HEK293 (cell line): ENCODE data around the gene VEGFB.

Source experiments
- CTCF ChIA-PET: fragments of 350-600 bp; formaldehyde crosslinking; extraction: SDS; loops from one replicate; lab custom pipeline; 2021; ENCODE audit warnings: antibody characterized with exemption; lab: Yijun Ruan, JAX
- POLR2A ChIA-PET: fragments of 300-600 bp; formaldehyde crosslinking; extraction: SDS; loops from one replicate; lab custom pipeline; 2020; ENCODE audit warnings: antibody characterized with exemption, inconsistent platforms; lab: Yijun Ruan, JAX
- H3K27ac ChIP-seq: fragments of 200-500 bp; sonication (Bioruptor generic); 2 replicates; pipeline ENCODE4 v1.5.1; 2014; ENCODE audit warnings: low read depth, low read length, control low read depth, inconsistent platforms; ENCODE audit errors: extremely low read depth
- H3K36me3 ChIP-seq, 2 experiments: fragments of 200-500 bp in 1 of 2; sonication (Bioruptor generic) in 1 of 2; 1 replicate in 1 of 2; 2 replicates in 1 of 2; pipeline ENCODE4 v1.5.1; 2014 to 2017; ENCODE audit warnings: inconsistent platforms in 2 of 2, low read length in 2 of 2; ENCODE audit not compliant: control insufficient read depth in 2 of 2, insufficient read depth in 1 of 2
- H3K4me1 ChIP-seq: fragments of 200-500 bp; sonication (Bioruptor generic); 2 replicates; pipeline ENCODE4 v1.5.1; 2014; ENCODE audit warnings: mild to moderate bottlenecking, low read length, inconsistent platforms; ENCODE audit not compliant: control insufficient read depth, insufficient read depth
- H3K4me3 ChIP-seq: 2 replicates; pipeline ENCODE4 v1.5.1; 2011; ENCODE audit warnings: low read depth, mild to moderate bottlenecking, control low read depth, low read length, moderate library complexity
- H3K9me3 ChIP-seq: fragments of 200-500 bp; sonication (Bioruptor generic); 2 replicates; pipeline ENCODE4 v1.5.1; 2014; ENCODE audit warnings: low read depth, low read length, inconsistent platforms; ENCODE audit not compliant: control insufficient read depth, insufficient read depth
- GLIS1 ChIP-seq: fragments of 450-650 bp; formaldehyde crosslinking; IDR thresholded peaks from 2 replicates; pipeline ENCODE4 v1.5.1; 2016; ENCODE audit warnings: missing biosample characterization, missing genetic modification characterization
- HOXA7 ChIP-seq: sonication (generic); formaldehyde crosslinking; IDR thresholded peaks from 2 replicates; pipeline ENCODE4 v1.8.1; 2022; ENCODE audit warnings: missing genetic modification reagents, borderline replicate concordance
- HOXD13 ChIP-seq: sonication (generic); formaldehyde crosslinking; IDR thresholded peaks from 2 replicates; pipeline ENCODE4 v1.8.0; 2022; ENCODE audit warnings: missing genetic modification reagents, borderline replicate concordance
- KLF17 ChIP-seq: fragments of 450-650 bp; formaldehyde crosslinking; IDR thresholded peaks from 2 replicates; pipeline ENCODE4 v1.5.1; 2016; ENCODE audit warnings: missing biosample characterization, missing genetic modification characterization
- KLF8 ChIP-seq: fragments of 450-650 bp; formaldehyde crosslinking; IDR thresholded peaks from 2 replicates; pipeline ENCODE4 v1.5.1; 2016; ENCODE audit warnings: missing biosample characterization, missing genetic modification characterization
- PATZ1 ChIP-seq: fragments of 450-650 bp; formaldehyde crosslinking; IDR thresholded peaks from 2 replicates; pipeline ENCODE4 v1.5.1; 2016; ENCODE audit warnings: missing biosample characterization, missing genetic modification characterization
- PRDM1 ChIP-seq: fragments of 450-650 bp; formaldehyde crosslinking; IDR thresholded peaks from 2 replicates; pipeline ENCODE4; 2016; ENCODE audit warnings: missing biosample characterization, missing genetic modification characterization
- SP3 ChIP-seq: fragments of 450-650 bp; formaldehyde crosslinking; IDR thresholded peaks from 2 replicates; pipeline ENCODE4 v1.5.1; 2016; ENCODE audit warnings: missing biosample characterization, missing genetic modification characterization
- WT1 ChIP-seq: fragments of 450-650 bp; formaldehyde crosslinking; IDR thresholded peaks from 2 replicates; pipeline ENCODE4 v1.5.1; 2016; ENCODE audit warnings: missing biosample characterization, missing genetic modification characterization
- ZBTB8A ChIP-seq: fragments of 450-650 bp; formaldehyde crosslinking; IDR thresholded peaks from 2 replicates; pipeline ENCODE4 v1.5.1; 2016; ENCODE audit warnings: missing biosample characterization, missing genetic modification characterization
- ZFP3 ChIP-seq: fragments of 450-650 bp; formaldehyde crosslinking; IDR thresholded peaks from 2 replicates; pipeline ENCODE4 v1.5.1; 2016; ENCODE audit warnings: low read depth, missing biosample characterization, missing genetic modification characterization
- ZFP41 ChIP-seq: fragments of 450-650 bp; formaldehyde crosslinking; IDR thresholded peaks from 2 replicates; pipeline ENCODE4 v1.5.1; 2016; ENCODE audit warnings: missing biosample characterization, missing genetic modification characterization, borderline replicate concordance
- ZNF114 ChIP-seq: fragments of 450-650 bp; formaldehyde crosslinking; IDR thresholded peaks from 2 replicates; pipeline ENCODE4 v1.5.0; 2017; ENCODE audit warnings: missing biosample characterization, missing genetic modification characterization
- ZNF174 ChIP-seq: fragments of 450-650 bp; formaldehyde crosslinking; IDR thresholded peaks from 2 replicates; pipeline ENCODE4 v1.5.0; 2017; ENCODE audit warnings: missing biosample characterization, mild to moderate bottlenecking, missing genetic modification characterization
- ZNF24 ChIP-seq: fragments of 450-650 bp; formaldehyde crosslinking; IDR thresholded peaks from 2 replicates; pipeline ENCODE4 v1.5.1; 2016; ENCODE audit warnings: missing biosample characterization, missing genetic modification characterization
- ZNF26 ChIP-seq: fragments of 450-650 bp; formaldehyde crosslinking; IDR thresholded peaks from 2 replicates; pipeline ENCODE4 v1.5.1; 2016; ENCODE audit warnings: missing biosample characterization, missing genetic modification characterization
- ZNF280C ChIP-seq: fragments of 450-650 bp; formaldehyde crosslinking; IDR thresholded peaks from 2 replicates; pipeline ENCODE4 v1.5.1; 2016; ENCODE audit warnings: missing biosample characterization, missing genetic modification characterization
- ZNF280D ChIP-seq: fragments of 450-650 bp; formaldehyde crosslinking; IDR thresholded peaks from 2 replicates; pipeline ENCODE4 v1.5.1; 2016; ENCODE audit warnings: missing biosample characterization, missing genetic modification characterization
- ZNF423 ChIP-seq: fragments of 450-650 bp; formaldehyde crosslinking; IDR thresholded peaks from 2 replicates; pipeline ENCODE4 v1.5.1; 2016; ENCODE audit warnings: missing biosample characterization, missing genetic modification characterization
- ZNF521 ChIP-seq: fragments of 450-650 bp; formaldehyde crosslinking; IDR thresholded peaks from 2 replicates; pipeline ENCODE4 v1.5.1; 2017; ENCODE audit warnings: missing biosample characterization, mild to moderate bottlenecking, missing genetic modification characterization
- ZNF558 ChIP-seq: fragments of 450-650 bp; formaldehyde crosslinking; IDR thresholded peaks from 2 replicates; pipeline ENCODE4 v1.5.1; 2016; ENCODE audit warnings: missing biosample characterization, missing genetic modification characterization
- ZNF596 ChIP-seq: fragments of 450-650 bp; IDR thresholded peaks from 2 replicates; pipeline ENCODE4 v1.5.0; 2018; ENCODE audit warnings: missing biosample characterization, mild to moderate bottlenecking, missing genetic modification characterization, moderate library complexity
- ZNF600 ChIP-seq: fragments of 450-650 bp; formaldehyde crosslinking; IDR thresholded peaks from 2 replicates; pipeline ENCODE4 v1.5.1; 2016; ENCODE audit warnings: missing biosample characterization, missing genetic modification characterization
- ZNF670 ChIP-seq: fragments of 450-650 bp; formaldehyde crosslinking; IDR thresholded peaks from 2 replicates; pipeline ENCODE4 v1.5.1; 2016; ENCODE audit warnings: missing biosample characterization, missing genetic modification characterization, low read depth
- ZNF692 ChIP-seq: fragments of 450-650 bp; formaldehyde crosslinking; IDR thresholded peaks from 2 replicates; pipeline ENCODE4 v1.5.1; 2016; ENCODE audit warnings: missing biosample characterization, missing genetic modification characterization
- ZNF792 ChIP-seq: fragments of 450-650 bp; formaldehyde crosslinking; IDR thresholded peaks from 2 replicates; pipeline ENCODE4 v1.5.1; 2016; ENCODE audit warnings: missing biosample characterization, missing genetic modification characterization

The VEGFB gene

GRCh38 chr11:64204080-64204440 lies 30.3 kb upstream of the VEGFB start (continued):
- TF ChIP-seq ZFP41 (tag by site-specific recombination) (no peak), ZNF521 (tag by site-specific recombination) (no peak), ZFP3 (no peak)

GRCh38 chr11:64204464-64204989 lies 29.9 kb upstream of the VEGFB start:
- H3K27ac ChIP-seq: peak overlapping the region; percentile 55
- H3K4me1 ChIP-seq: 0 out of 2 replicates have a peak, but pooled peaks cover 8% of the 10 kb centered on the region
- TF ChIP-seq ZNF692: peak; percentile 56; the same call in 1 of the 2 replicates
- peak; percentile 85 for TF ChIP-seq ZNF600 (tag by site-specific recombination)
- TF ChIP-seq ZNF423 (tag by site-specific recombination): no peak
- no peak for TF ChIP-seq KLF17 (tag by site-specific recombination)
- TF ChIP-seq HOXA7 (CRISPR knock-in tag): no peak
- no peak for TF ChIP-seq ZNF26 (tag by site-specific recombination)
- 0 out of 2 replicates have a peak, but pooled peaks have one; percentile 44 for TF ChIP-seq ZNF24 (tag by site-specific recombination)
- no peak for TF ChIP-seq ZNF114
- no peak for TF ChIP-seq ZNF280D
- peak; percentile 23; the same call in 1 of the 2 replicates for TF ChIP-seq ZBTB8A (tag by site-specific recombination)
- no peak for TF ChIP-seq ZNF174 (tag by site-specific recombination)
- TF ChIP-seq SP3: no peak
- no peak for TF ChIP-seq ZNF596 (tag by site-specific recombination)
- TF ChIP-seq GLIS1 (tag by site-specific recombination): peak; percentile 34; the same call in 1 of the 2 replicates
- no peak for TF ChIP-seq HOXD13
- no peak for TF ChIP-seq ZNF792 (tag by site-specific recombination)
- TF ChIP-seq ZNF670 (tag by site-specific recombination): no peak
- no peak for TF ChIP-seq ZNF280C (tag by site-specific recombination)
- TF ChIP-seq PRDM1 (tag by site-specific recombination): no peak
- TF ChIP-seq KLF8 (tag by site-specific recombination): peak; percentile 67; the same call in 1 of the 2 replicates
- TF ChIP-seq ZNF558: no peak
- no peak for TF ChIP-seq WT1 (tag by site-specific recombination)
- peak; percentile 85 for TF ChIP-seq PATZ1

More at GRCh38 chr11:64204464-64204989, 29.9 kb upstream of the VEGFB start:
- ChIA-PET POLR2A (interaction anchor here (0.6 to 4.7 kb wide), 22 partner anchors 8 to 916 kb away, joined by 3 to 32 read pairs (median 5); partner anchors contain the start of genes BAD, ESRRA, FKBP2 and NUDT22), CTCF (interaction anchor here (0.6 to 4.7 kb wide), 32 partner anchors 8 to 448 kb away, joined by 3 to 78 read pairs (median 5); partner anchors contain the start of genes BAD, CATSPERZ, FKBP2 and NUDT22)
- H3K9me3 ChIP-seq: no peaks in the 10 kb centered on the region
- H3K36me3 ChIP-seq: peaks cover 4 to 75% of the 10 kb centered on the region in 2 experiments; a peak in 2 of 3 replicates
- H3K4me3 ChIP-seq: no peak overlapping the region
